ENCODE measurements around the gene CPNE5. TPM values are rescaled to one million over a fixed set of nuclear protein-coding genes. Genes with fewer than 3 reads are reported as not detected.

Gene CPNE5
- total and polyA plus RNA-seq, 2 of the 4 experiments (the other 2 are of a cell fraction) = 0.07 TPM; not detected in 1

GRCh38 chr6:36745836-36746235, 93.4 kb downstream of the CPNE5 start:
- Histone ChIP-seq H2AK5ac (ENCODE audit: low read depth, low read length) (no peak overlapping the region), H2BK20ac (ENCODE audit: low read depth, low read length) (no peak overlapping the region), H3K9me3 (ENCODE audit: control insufficient read depth, insufficient read depth, low read length) (peaks cover 21% of the 10 kb centered on the region), H3K23ac (ENCODE audit: low read depth, low read length) (no peak overlapping the region), H2BK5ac (ENCODE audit: low read depth, low read length, poor library complexity, severe bottlenecking) (no peak overlapping the region), H3K27ac (ENCODE audit: insufficient read depth, low read length) (no peak overlapping the region), H3K9ac (ENCODE audit: low read depth, low read length) (no peak overlapping the region), H3K79me1 (ENCODE audit: low read depth in 1 of 2, low read length in 2 of 2) (no peaks in the 10 kb centered on the region), H3K27me3 (ENCODE audit: control insufficient read depth, insufficient read depth, low read length) (peaks cover 34% of the 10 kb centered on the region), H2AK9ac (replicated peaks; ENCODE audit: low read depth, low read length, poor library complexity) (no peak overlapping the region), H3K9me1 (ENCODE audit: insufficient read depth, low read length) (no peaks in the 10 kb centered on the region), H3K4me2 (ENCODE audit: low read depth, low read length) (no peak overlapping the region), H4K20me1 (ENCODE audit: insufficient read depth, low read length) (no peaks in the 10 kb centered on the region), H3K4me1 (ENCODE audit: control insufficient read depth, insufficient read depth, low read length) (no peaks in the 10 kb centered on the region), H2AFZ (replicated peaks; ENCODE audit: low read length, poor library complexity) (no peak overlapping the region), H3K56ac (ENCODE audit: extremely low read depth, insufficient read depth, low read length) (no peak overlapping the region), H2BK120ac (ENCODE audit: low read depth, low read length) (no peak overlapping the region), H3K18ac (ENCODE audit: low read depth, low read length) (no peak overlapping the region), H4K8ac (ENCODE audit: low read depth in 2 of 2, low read length in 2 of 2) (no peak overlapping the region), H3K36me3 (ENCODE audit: control insufficient read depth, insufficient read depth, low read length) (no peaks in the 10 kb centered on the region), H4K5ac (ENCODE audit: low read depth, low read length) (no peak overlapping the region), H3K4ac (ENCODE audit: low read depth, low read length) (no peak overlapping the region), H4K91ac (ENCODE audit: insufficient read depth, low read depth, low read length) (no peak overlapping the region), H3K14ac (replicated peaks; ENCODE audit: low read depth, low read length) (no peak overlapping the region), H2BK15ac (ENCODE audit: low read depth, low read length) (no peak overlapping the region), H3K4me3 (ENCODE audit: insufficient read depth, low read depth, low read length) (no peak overlapping the region)
- no TSS peak for BruUV-seq (replicated peaks)
- ChIA-PET POLR2A (ENCODE audit: unreplicated experiment) (no interaction called here), CTCF (no interaction called here)
- no peak for TF ChIP-seq RFX5 (IDR thresholded peaks at IDR 0.05; ENCODE audit: low read depth, low read length)
- TF ChIP-seq MAZ (IDR thresholded peaks at IDR 0.05; ENCODE audit: borderline replicate concordance, low read depth, low read length) = no peak
- no peak for TF ChIP-seq NFE2L2 (IDR thresholded peaks at IDR 0.05; ENCODE audit: low read depth, low read length)
- TF ChIP-seq CEBPB (IDR thresholded peaks at IDR 0.05; ENCODE audit: low read depth, low read length) = no peak
- no peak for TF ChIP-seq CTCF (conservative IDR thresholded peaks at IDR 0.05; ENCODE audit: low read depth, low read length)
- TF ChIP-seq MXI1 (IDR thresholded peaks at IDR 0.05; ENCODE audit: borderline replicate concordance, low read depth, low read length) = no peak
- no peak for TF ChIP-seq RAD21 (IDR thresholded peaks at IDR 0.05; ENCODE audit: low read length)
- 41% methylated on average over 3 of the region's 8 CpGs; no CpG with 5 or more reads in 1 of the 2 experiments for WGBS, 2 experiments (ENCODE audit: extremely low coverage in 2 of 2, insufficient read length in 1 of 2)
- in situ Hi-C loops (cut with MboI; ENCODE audit: low sequenced_read_pairs) (no loop called here), intact Hi-C loops (cut with micrococcal nuclease) (no loop called here), dilution Hi-C loops (cut with HindIII; ENCODE audit: low sequenced_read_pairs, unreplicated experiment) (no loop called here)
- ATAC-seq (ENCODE audit: low read depth) = no peak
- DNase-seq = no peak
